ENCODE data around the gene NKD1.

DNA sequence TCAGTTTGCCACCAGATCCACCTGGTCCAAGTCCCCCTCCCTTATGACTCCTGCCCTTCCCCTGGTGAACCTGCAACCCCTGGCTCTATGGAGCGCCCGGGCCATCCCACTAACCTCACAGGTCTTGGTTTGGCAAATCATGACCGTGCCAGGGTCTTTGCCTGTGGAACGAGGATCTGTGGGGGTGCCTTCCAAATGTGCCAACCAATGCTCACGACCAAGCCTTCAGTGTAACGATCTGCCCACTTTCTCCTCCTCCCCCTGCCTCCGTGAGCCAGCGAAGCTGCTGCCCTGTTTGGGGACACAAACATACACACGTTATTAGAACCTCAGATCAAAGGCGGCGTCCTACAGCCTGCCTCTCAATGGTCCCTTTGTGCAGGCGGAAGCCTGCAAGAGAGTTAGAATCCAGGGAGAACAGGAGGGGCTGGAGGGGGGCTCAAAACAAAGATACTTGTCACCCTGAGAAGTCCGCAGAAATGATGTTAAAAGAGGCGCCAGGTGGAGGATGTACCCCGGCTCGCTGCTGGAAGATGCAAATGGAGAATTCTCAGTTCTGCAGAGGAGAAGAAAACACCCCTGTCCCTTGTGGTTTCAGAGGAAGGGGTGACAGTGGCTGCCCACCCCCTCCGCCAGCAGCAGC is 9.0 kb upstream of the NKD1 start:
- TF ChIP-seq, protein P1, sequence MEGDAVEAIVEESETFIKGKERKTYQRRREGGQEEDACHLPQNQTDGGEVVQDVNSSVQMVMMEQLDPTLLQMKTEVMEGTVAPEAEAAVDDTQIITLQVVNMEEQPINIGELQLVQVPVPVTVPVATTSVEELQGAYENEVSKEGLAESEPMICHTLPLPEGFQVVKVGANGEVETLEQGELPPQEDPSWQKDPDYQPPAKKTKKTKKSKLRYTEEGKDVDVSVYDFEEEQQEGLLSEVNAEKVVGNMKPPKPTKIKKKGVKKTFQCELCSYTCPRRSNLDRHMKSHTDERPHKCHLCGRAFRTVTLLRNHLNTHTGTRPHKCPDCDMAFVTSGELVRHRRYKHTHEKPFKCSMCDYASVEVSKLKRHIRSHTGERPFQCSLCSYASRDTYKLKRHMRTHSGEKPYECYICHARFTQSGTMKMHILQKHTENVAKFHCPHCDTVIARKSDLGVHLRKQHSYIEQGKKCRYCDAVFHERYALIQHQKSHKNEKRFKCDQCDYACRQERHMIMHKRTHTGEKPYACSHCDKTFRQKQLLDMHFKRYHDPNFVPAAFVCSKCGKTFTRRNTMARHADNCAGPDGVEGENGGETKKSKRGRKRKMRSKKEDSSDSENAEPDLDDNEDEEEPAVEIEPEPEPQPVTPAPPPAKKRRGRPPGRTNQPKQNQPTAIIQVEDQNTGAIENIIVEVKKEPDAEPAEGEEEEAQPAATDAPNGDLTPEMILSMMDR (IDR thresholded peaks at IDR 0.05) = no peak
- no peak for TF ChIP-seq EZH2 (IDR thresholded peaks at IDR 0.05; ENCODE audit: borderline replicate concordance, insufficient read depth, low read depth, low read length, poor library complexity, severe bottlenecking)
